HepG2 (cell line): ENCODE data around the gene SPATA21. TPM values are rescaled to one million over a fixed set of nuclear protein-coding genes. Genes with fewer than 3 reads are reported as not detected.

Source experiments
- ATAC-seq: fragments of 200-7000 bp; cut with Tn5 transposase; 3 replicates; pipeline ENCODE4 v1.9.1; 2020; ENCODE audit warnings: mild to moderate bottlenecking, moderate library complexity
- BruUV-seq: library from RNA; stranded (reverse); fragments of 400-500 nt; replicated peaks from 2 replicates; lab custom pipeline; 2021; lab: Mats Ljungman, UMichigan
- CTCF ChIA-PET: fragments of 300-600 bp; formaldehyde crosslinking; extraction: SDS; loops from one replicate; lab custom pipeline; 2021; ENCODE audit warnings: low total read pairs, inconsistent platforms, low intra/inter-chr PET ratio; lab: Yijun Ruan, JAX
- POLR2A ChIA-PET: fragments of 350-600 bp; sonication (Branson Sonifier 250); formaldehyde crosslinking; loops from one replicate; lab custom pipeline; 2020; ENCODE audit warnings: antibody characterized with exemption, inconsistent platforms; lab: Yijun Ruan, JAX
- DNase-seq: peaks from one replicate; pipeline ENCODE4 v3.0.0-alpha.2; 2015; ENCODE audit warnings: low spot score
- FAIRE-seq: peaks from 3 replicates; lab custom pipeline; 2011; peaks lifted over from hg19 to GRCh38; lab: Jason Lieb, UNC
- H2AFZ ChIP-seq: one replicate; pipeline ENCODE4 v1.6.1; 2011; ENCODE audit warnings: low read length, inconsistent platforms
- H3K27ac ChIP-seq: fragments of 300-600 bp; 3 replicates; pipeline ENCODE4 v1.8.0; 2011; ENCODE audit warnings: mixed run types, mild to moderate bottlenecking, mixed read lengths, low read length, inconsistent platforms; ENCODE audit not compliant: insufficient read depth; ENCODE audit errors: extremely low read length
- H3K27me3 ChIP-seq, 2 experiments: fragments of 200-600 bp in 1 of 2; 2 replicates in 1 of 2; 3 replicates in 1 of 2; pipeline versions ENCODE4 v1.6.0 to v1.8.0; 2011; ENCODE audit warnings: low read length in 2 of 2, mild to moderate bottlenecking in 2 of 2, moderate library complexity in 2 of 2, inconsistent platforms in 1 of 2; ENCODE audit not compliant: insufficient read depth in 2 of 2, control insufficient read depth in 1 of 2
- H3K36me3 ChIP-seq, 2 experiments: fragments of 200-600 bp in 1 of 2; replicated peaks in 1 of 2; 2 replicates in 1 of 2; 3 replicates in 1 of 2; pipeline versions ENCODE4 v1.5.1 to v1.8.0; 2011; ENCODE audit warnings: low read length in 2 of 2, inconsistent platforms in 1 of 2; ENCODE audit not compliant: insufficient read depth in 2 of 2, control insufficient read depth in 1 of 2
- H3K4me1 ChIP-seq: 2 replicates; pipeline ENCODE4 v1.5.1; 2012; ENCODE audit warnings: low read length, inconsistent platforms; ENCODE audit not compliant: insufficient read depth
- H3K4me2 ChIP-seq: 2 replicates; pipeline ENCODE4 v1.6.0; 2011; ENCODE audit warnings: low read depth, low read length, inconsistent platforms
- H3K4me3 ChIP-seq, 3 experiments: fragments of 200-600 bp in 1 of 3; sonication (generic), shearing (Covaris generic) in 1 of 3; replicated peaks in 1 of 3; 2 replicates each; pipeline ENCODE4 v1.5.1; 2011 to 2016; ENCODE audit warnings: low read length in 3 of 3, inconsistent platforms in 2 of 3, low read depth in 2 of 3, mild to moderate bottlenecking in 2 of 3, control low read depth in 1 of 3, mixed read lengths in 1 of 3; ENCODE audit not compliant: insufficient read depth in 1 of 3
- H3K79me2 ChIP-seq: one replicate; pipeline ENCODE4 v1.6.1; 2011; ENCODE audit warnings: low read length, inconsistent platforms; ENCODE audit not compliant: insufficient read depth
- H3K9ac ChIP-seq: 2 replicates; pipeline ENCODE4 v1.6.0; 2011; ENCODE audit warnings: mild to moderate bottlenecking, low read depth, low read length, inconsistent platforms; ENCODE audit not compliant: insufficient read depth
- H3K9me3 ChIP-seq: 2 replicates; pipeline ENCODE4 v1.5.1; 2012; ENCODE audit warnings: mild to moderate bottlenecking, low read length
- H4K20me1 ChIP-seq: 2 replicates; pipeline ENCODE4 v1.6.0; 2011; ENCODE audit warnings: inconsistent platforms, mild to moderate bottlenecking, low read length, moderate library complexity; ENCODE audit not compliant: insufficient read depth
- GABPB1 ChIP-seq: IDR thresholded peaks from 2 replicates; pipeline ENCODE4 v1.6.1; 2016; ENCODE audit warnings: mild to moderate bottlenecking, missing genetic modification reagents, moderate library complexity, missing compliant biosample characterization
- HNF1A ChIP-seq, 2 experiments: sonication (generic) in 1 of 2; formaldehyde crosslinking in 1 of 2; IDR thresholded peaks; 2 replicates each; pipeline versions ENCODE4 v1.4.0 to v1.6.1; 2016 to 2020; ENCODE audit warnings: borderline replicate concordance in 1 of 2, low read depth in 1 of 2, mild to moderate bottlenecking in 1 of 2, missing genetic modification reagents in 1 of 2
- MEIS2 ChIP-seq: sonication (generic); formaldehyde crosslinking; IDR thresholded peaks from 2 replicates; pipeline ENCODE4 v1.9.0; 2021; ENCODE audit warnings: mild to moderate bottlenecking, missing genetic modification reagents
- NCOR1 ChIP-seq: fragments of 200-600 bp; sonication (generic); IDR thresholded peaks from 2 replicates; pipeline ENCODE4 v1.7.0; 2017; ENCODE audit warnings: antibody characterized with exemption, low read length, borderline replicate concordance
- SRSF9 ChIP-seq: fragments of 200-400 bp; formaldehyde crosslinking; IDR thresholded peaks from 2 replicates; pipeline ENCODE4 v1.6.1; 2018; ENCODE audit warnings: borderline replicate concordance, mild to moderate bottlenecking, low read depth, low read length; ENCODE audit not compliant: insufficient read depth, poor library complexity, severe bottlenecking
- ZEB1 ChIP-seq: IDR thresholded peaks from 2 replicates; pipeline ENCODE4 v1.6.1; 2012; ENCODE audit warnings: mild to moderate bottlenecking, low read depth, inconsistent platforms; ENCODE audit not compliant: insufficient replicate concordance
- ZNF121 ChIP-seq: sonication (generic); formaldehyde crosslinking; IDR thresholded peaks from 2 replicates; pipeline ENCODE4 v1.5.0; 2020; ENCODE audit warnings: mild to moderate bottlenecking, missing genetic modification reagents
- ZNF230 ChIP-seq: sonication (generic); formaldehyde crosslinking; IDR thresholded peaks from 2 replicates; pipeline ENCODE4 v1.4.0; 2020; ENCODE audit warnings: mild to moderate bottlenecking, missing genetic modification reagents
- ZNF282 ChIP-seq: fragments of 450-650 bp; IDR thresholded peaks from 2 replicates; pipeline ENCODE4 v1.6.1; 2018; ENCODE audit not compliant: partially characterized antibody
- ZNF513 ChIP-seq: sonication (generic); formaldehyde crosslinking; conservative IDR thresholded peaks from 2 replicates; pipeline ENCODE4 v1.5.0; 2020; ENCODE audit warnings: missing genetic modification reagents
- ZNF616 ChIP-seq: sonication (generic); formaldehyde crosslinking; IDR thresholded peaks from 2 replicates; pipeline ENCODE4 v1.5.0; 2020; ENCODE audit warnings: low read depth, mild to moderate bottlenecking, missing genetic modification reagents
- WGBS: methylation state at CpG from one replicate; pipeline ENCODE4 v1.1.6; 2017; ENCODE audit warnings: low lambda C conversion rate; 5-methylcytosine and 5-hydroxymethylcytosine counted together
- in situ Hi-C: cut with HindIII; loops from 2 replicates; pipeline ENCODE4 v1.10.0; 2017; ENCODE audit warnings: low pct_unique_long_range_greater_than_20kb; ENCODE audit not compliant: extremely low pct_ligation_motif_present
- intact Hi-C: fragments of 100-400 bp; cut with micrococcal nuclease; formaldehyde crosslinking; loops from one replicate; pipeline ENCODE4 v1.10.0; 2022; ENCODE audit not compliant: unreplicated experiment
- polyA plus RNA-seq, 8 experiments: library from polyadenylated mRNA; depleted of rRNA in 3 of 8; stranded (reverse) in 7 of 8; unstranded in 1 of 8; fragments of >200 nt; fragmentation: Illumina TruSeq in 4 of 8; extraction: Trizol in 4 of 8; gene quantifications; 2 replicates each; pipeline versions ENCODE4 v1.2.1 to v1.2.3, GENCODE V29; 2011 to 2016; ENCODE audit warnings: low read depth in 4 of 8, missing spikeins in 1 of 8, mixed read lengths in 1 of 8; ENCODE audit not compliant: insufficient read depth in 1 of 8
- total RNA-seq, 5 experiments: library from RNA; depleted of rRNA; stranded (reverse); fragments of >200 nt; fragmentation: Illumina TruSeq; extraction: Trizol; gene quantifications; 2 replicates each; pipeline ENCODE4 v1.2.3, GENCODE V29; 2016; ENCODE audit warnings: low read depth in 1 of 5

SPATA21 gene
- total and polyA plus RNA-seq, 2 of the 13 experiments (the other 11 are each of a cell fraction or from before 2014, with no cell fraction given) = 0.80 to 1.4 TPM

GRCh38 chr1:16383888-16384287, 53.3 kb downstream of the SPATA21 start (continued):
- TF ChIP-seq HNF1A (IDR thresholded peaks at IDR 0.05; ENCODE audit: low read depth) = no peak
- TF ChIP-seq HNF1A (CRISPR knock-in tag; IDR thresholded peaks at IDR 0.05; ENCODE audit: borderline replicate concordance) = no peak
- TF ChIP-seq ZNF616 = no peak
- no peak for TF ChIP-seq ZNF513 (CRISPR knock-in tag)
- TF ChIP-seq SRSF9 = no peak
- no peak for TF ChIP-seq ZNF282

GRCh38 chr1:16380868-16381267, 56.4 kb downstream of the SPATA21 start:
- no TSS peak for BruUV-seq
- peaks cover 90% of the 10 kb centered on the region for H3K79me2 ChIP-seq
- no peak overlapping the region for H2AFZ ChIP-seq
- DNase-seq (no peak), ATAC-seq (no peak), FAIRE-seq (no peak)
- 83% methylated on average over 4 of the region's 4 CpGs for WGBS
- H3K27me3 ChIP-seq = no peaks in the 10 kb centered on the region
- H3K9ac ChIP-seq = no peak overlapping the region
- H3K9me3 ChIP-seq = no peaks in the 10 kb centered on the region
- TF ChIP-seq ZNF230 (CRISPR knock-in tag) (no peak), NCOR1 (no peak), GABPB1 (CRISPR knock-in tag) (no peak), MEIS2 (no peak), ZEB1 (no peak), ZNF282 (no peak), ZNF121 (CRISPR knock-in tag) (peak; percentile 89)
- no peak overlapping the region for H3K4me2 ChIP-seq
- intact Hi-C loops = no loop called here
- no peak overlapping the region for H3K27ac ChIP-seq
- ChIA-PET CTCF (no interaction called here), POLR2A (interaction anchor here (0.9 kb wide), 1 partner anchor 133 kb away, joined by 3 read pairs; the partner anchor contains the start of gene RNU1-1)
- peaks cover 0 to 7% of the 10 kb centered on the region in 2 experiments; a peak in 2 of 5 replicates for H3K36me3 ChIP-seq
- H3K4me1 ChIP-seq = peaks cover 39% of the 10 kb centered on the region
- no peak overlapping the region for H3K4me3 ChIP-seq
- peaks cover 35% of the 10 kb centered on the region for H4K20me1 ChIP-seq
- in situ Hi-C loops = no loop called here
